ENCODE measurements around the gene BICC1.
"Not testable (repeated sequence)": the region's sequence is repeated elsewhere in the genome, so short reads cannot be mapped to it uniquely, and the experiment has no call there.

The BICC1 gene

GRCh38 chr10:58842860-58843376 is 330.2 kb downstream of the BICC1 start:
- Histone ChIP-seq H3K4me1 (ENCODE audit: insufficient read depth, low read length) (no peaks in the 10 kb centered on the region), H3K9me3 (ENCODE audit: control insufficient read depth, insufficient read depth, low read length) (no peaks in the 10 kb centered on the region), H3K36me3 (ENCODE audit: insufficient read depth, low read length) (no peaks in the 10 kb centered on the region), H3K9ac (ENCODE audit: low read depth, low read length) (no peak overlapping the region)

- no peaks in the 10 kb centered on the region for H3K4me1 ChIP-seq (ENCODE audit: insufficient read depth, low read length)
- H3K36me3 ChIP-seq (ENCODE audit: insufficient read depth, low read length), result no peaks in the 10 kb centered on the region
- no peaks in the 10 kb centered on the region for H3K9me3 ChIP-seq (ENCODE audit: control insufficient read depth, insufficient read depth, low read length)
- H3K9ac ChIP-seq (ENCODE audit: low read depth, low read length), result no peak overlapping the region
Observed at GRCh38 chr10:58843760-58844159, 331.1 kb downstream of the BICC1 start.

- Histone ChIP-seq H3K9ac (ENCODE audit: low read depth, low read length) (no peak overlapping the region), H3K9me3 (ENCODE audit: control insufficient read depth, insufficient read depth, low read length) (no peaks in the 10 kb centered on the region), H3K4me1 (ENCODE audit: insufficient read depth, low read length) (no peaks in the 10 kb centered on the region), H3K36me3 (ENCODE audit: insufficient read depth, low read length) (no peaks in the 10 kb centered on the region)
Observed at GRCh38 chr10:58844680-58845079, 332.0 kb downstream of the BICC1 start.

GRCh38 chr10:58846856-58847255 is 334.2 kb downstream of the BICC1 start:
- Histone ChIP-seq H3K9me3 (ENCODE audit: control insufficient read depth, insufficient read depth, low read length) (no peaks in the 10 kb centered on the region), H3K4me1 (ENCODE audit: insufficient read depth, low read length) (no peaks in the 10 kb centered on the region), H3K36me3 (ENCODE audit: insufficient read depth, low read length) (no peaks in the 10 kb centered on the region), H3K9ac (ENCODE audit: low read depth, low read length) (no peak overlapping the region)

GRCh38 chr10:58851606-58852005 is 338.9 kb downstream of the BICC1 start:
- peaks cover 4% of the 10 kb centered on the region; the same call in 1 of the 2 replicates for H3K4me1 ChIP-seq (ENCODE audit: insufficient read depth, low read length)
- H3K9me3 ChIP-seq (ENCODE audit: control insufficient read depth, insufficient read depth, low read length), result no peaks in the 10 kb centered on the region
- no peak overlapping the region for H3K9ac ChIP-seq (ENCODE audit: low read depth, low read length)
- H3K36me3 ChIP-seq (ENCODE audit: insufficient read depth, low read length), result no peaks in the 10 kb centered on the region

- H3K9ac ChIP-seq (ENCODE audit: low read depth, low read length), result no peak overlapping the region
- H3K9me3 ChIP-seq (ENCODE audit: control insufficient read depth, insufficient read depth, low read length), result no peaks in the 10 kb centered on the region
- H3K36me3 ChIP-seq (ENCODE audit: insufficient read depth, low read length), result no peaks in the 10 kb centered on the region
- H3K4me1 ChIP-seq (ENCODE audit: insufficient read depth, low read length), result peaks cover 4% of the 10 kb centered on the region; the same call in 1 of the 2 replicates
Observed at GRCh38 chr10:58853668-58854067, 341.0 kb downstream of the BICC1 start.

GRCh38 chr10:58854811-58855210 is 342.1 kb downstream of the BICC1 start:
- Histone ChIP-seq H3K9me3 (ENCODE audit: control insufficient read depth, insufficient read depth, low read length) (no peaks in the 10 kb centered on the region), H3K36me3 (ENCODE audit: insufficient read depth, low read length) (no peaks in the 10 kb centered on the region), H3K9ac (ENCODE audit: low read depth, low read length) (no peak overlapping the region), H3K4me1 (ENCODE audit: insufficient read depth, low read length) (peaks cover 4% of the 10 kb centered on the region; the same call in 1 of the 2 replicates)

- H3K9ac ChIP-seq (ENCODE audit: low read depth, low read length), result no peak overlapping the region
- H3K4me1 ChIP-seq (ENCODE audit: insufficient read depth, low read length), result peaks cover 4% of the 10 kb centered on the region; the same call in 1 of the 2 replicates
- no peaks in the 10 kb centered on the region for H3K36me3 ChIP-seq (ENCODE audit: insufficient read depth, low read length)
- no peaks in the 10 kb centered on the region for H3K9me3 ChIP-seq (ENCODE audit: control insufficient read depth, insufficient read depth, low read length)
Observed at GRCh38 chr10:58856508-58857240, 344.0 kb downstream of the BICC1 start.

- Histone ChIP-seq H3K9ac (ENCODE audit: low read depth, low read length) (no peak overlapping the region), H3K9me3 (ENCODE audit: control insufficient read depth, insufficient read depth, low read length) (no peaks in the 10 kb centered on the region), H3K4me1 (ENCODE audit: insufficient read depth, low read length) (peaks cover 4% of the 10 kb centered on the region; the same call in 1 of the 2 replicates), H3K36me3 (ENCODE audit: insufficient read depth, low read length) (no peaks in the 10 kb centered on the region)
Observed at GRCh38 chr10:58857251-58857805, 344.7 kb downstream of the BICC1 start.

- H3K36me3 ChIP-seq (ENCODE audit: insufficient read depth, low read length); H3K4me1 ChIP-seq (ENCODE audit: insufficient read depth, low read length); H3K9ac ChIP-seq (ENCODE audit: low read depth, low read length); H3K9me3 ChIP-seq (ENCODE audit: control insufficient read depth, insufficient read depth, low read length): not testable (repeated sequence)
Observed at GRCh38 chr10:58858123-58858522, 345.5 kb downstream of the BICC1 start.

GRCh38 chr10:58859526-58859925 is 346.9 kb downstream of the BICC1 start:
- H3K9me3 ChIP-seq (ENCODE audit: control insufficient read depth, insufficient read depth, low read length), result no peaks in the 10 kb centered on the region
- peaks cover 4% of the 10 kb centered on the region; the same call in 1 of the 2 replicates for H3K4me1 ChIP-seq (ENCODE audit: insufficient read depth, low read length)
- no peak overlapping the region for H3K9ac ChIP-seq (ENCODE audit: low read depth, low read length)
- H3K36me3 ChIP-seq (ENCODE audit: insufficient read depth, low read length), result no peaks in the 10 kb centered on the region

- H3K4me1 ChIP-seq (ENCODE audit: insufficient read depth, low read length), result no peaks in the 10 kb centered on the region
- no peak overlapping the region for H3K9ac ChIP-seq (ENCODE audit: low read depth, low read length)
- no peaks in the 10 kb centered on the region for H3K36me3 ChIP-seq (ENCODE audit: insufficient read depth, low read length)
- no peaks in the 10 kb centered on the region for H3K9me3 ChIP-seq (ENCODE audit: control insufficient read depth, insufficient read depth, low read length)
Observed at GRCh38 chr10:58867683-58868082, 355.0 kb downstream of the BICC1 start.

- no peaks in the 10 kb centered on the region for H3K36me3 ChIP-seq (ENCODE audit: insufficient read depth, low read length)
- no peak overlapping the region for H3K9ac ChIP-seq (ENCODE audit: low read depth, low read length)
- no peaks in the 10 kb centered on the region for H3K4me1 ChIP-seq (ENCODE audit: insufficient read depth, low read length)
- H3K9me3 ChIP-seq (ENCODE audit: control insufficient read depth, insufficient read depth, low read length), result no peaks in the 10 kb centered on the region
Observed at GRCh38 chr10:58868736-58869435, 356.2 kb downstream of the BICC1 start.

GRCh38 chr10:58870070-58870469 is 357.4 kb downstream of the BICC1 start:
- Histone ChIP-seq H3K4me1 (ENCODE audit: insufficient read depth, low read length) (no peaks in the 10 kb centered on the region), H3K9me3 (ENCODE audit: control insufficient read depth, insufficient read depth, low read length) (no peaks in the 10 kb centered on the region), H3K9ac (ENCODE audit: low read depth, low read length) (no peak overlapping the region), H3K36me3 (ENCODE audit: insufficient read depth, low read length) (no peaks in the 10 kb centered on the region)

All from ES-I3 (cell line).